HEK293 (cell line): Measurements from ENCODE around the gene LCE3B.

Source experiments
- CTCF ChIP-seq: fragments of 450-650 bp; formaldehyde crosslinking; IDR thresholded peaks from 2 replicates; pipeline ENCODE4 v1.5.1; 2016; ENCODE audit warnings: missing biosample characterization, missing genetic modification characterization
- SP2 ChIP-seq: fragments of 450-650 bp; formaldehyde crosslinking; IDR thresholded peaks from 2 replicates; pipeline ENCODE4 v1.5.1; 2016; ENCODE audit warnings: missing biosample characterization, missing genetic modification characterization
- ZNF701 ChIP-seq: fragments of 450-650 bp; formaldehyde crosslinking; IDR thresholded peaks from 2 replicates; pipeline ENCODE4 v1.5.1; 2016; ENCODE audit warnings: missing biosample characterization, missing genetic modification characterization

GRCh38 chr1:152645146-152645545 is 31.5 kb downstream of the LCE3B start:
- TF ChIP-seq ZNF701 (tag by site-specific recombination), result no peak
- no peak for TF ChIP-seq CTCF (tag by site-specific recombination)
- TF ChIP-seq SP2 (tag by site-specific recombination), result no peak
